Urinary bladder (tissue), 4 donors: Measurements from ENCODE around the gene PIK3R1. TPM values are rescaled to one million over a fixed set of nuclear protein-coding genes. Genes with fewer than 3 reads are reported as not detected.
"Not testable (repeated sequence)": the region's sequence is repeated elsewhere in the genome, so short reads cannot be mapped to it uniquely, and the experiment has no call there.

Experiments used
- DNase-seq: peaks from one replicate; pipeline ENCODE4 v3.0.0-alpha.2; 2015; ENCODE audit errors: extremely low spot score
- H3K27ac ChIP-seq: one replicate; pipeline ENCODE4 v1.5.1; 2013; ENCODE audit warnings: low read depth, mild to moderate bottlenecking, moderate library complexity
- H3K36me3 ChIP-seq: one replicate; pipeline ENCODE4 v1.6.1; 2013; ENCODE audit warnings: mild to moderate bottlenecking, moderate library complexity; ENCODE audit not compliant: insufficient read depth
- H3K4me1 ChIP-seq: one replicate; pipeline ENCODE4 v1.6.1; 2013; ENCODE audit warnings: mild to moderate bottlenecking, moderate library complexity; ENCODE audit not compliant: insufficient read depth
- H3K4me3 ChIP-seq: one replicate; pipeline ENCODE4 v1.5.1; 2013; ENCODE audit warnings: low read depth, low read length
- WGBS: extraction: QIAGEN DNeasy Blood & Tissue Kit; methylation state at CpG from one replicate; pipeline ENCODE4 v1.1.7; 2013; 5-methylcytosine and 5-hydroxymethylcytosine counted together
- polyA plus RNA-seq: library from polyadenylated mRNA; stranded (reverse); fragments of 200-250 nt; gene quantifications from one replicate; pipeline ENCODE4 v1.2.3, GENCODE V29; 2013
- total RNA-seq: library from RNA; depleted of rRNA; stranded (reverse); fragments of >200 nt; gene quantifications from one replicate; pipeline ENCODE4 v1.2.3, GENCODE V29; 2014
- donor health status: healthy with polysubstance abuse.
- donor health status: healthy.

PIK3R1 gene
- total and polyA plus RNA-seq, 2 donors, result 66.4 to 128 TPM

DNA sequence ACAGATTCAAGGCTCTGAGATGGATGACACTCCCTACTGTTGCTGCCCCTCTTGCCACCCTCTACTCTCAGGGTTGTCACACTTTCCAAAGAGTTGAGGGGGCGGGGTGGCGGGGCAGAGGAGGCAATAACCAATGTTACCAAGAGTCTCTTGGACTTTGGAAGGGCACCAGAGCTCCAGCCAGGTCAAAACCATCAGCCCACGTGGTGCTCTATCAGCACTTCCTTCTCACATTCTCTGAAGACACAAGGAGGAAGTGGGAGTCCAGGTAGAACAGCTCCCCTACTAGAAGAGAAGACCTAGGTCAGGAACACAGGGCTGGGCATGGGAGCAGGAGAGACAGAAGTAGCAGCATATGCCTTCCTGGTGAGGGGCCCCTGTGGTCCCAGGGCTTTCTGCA is 33.0 kb upstream of the PIK3R1 start:
- Histone ChIP-seq H3K27ac (no peak overlapping the region), H3K4me3 (no peak overlapping the region), H3K36me3 (no peaks in the 10 kb centered on the region), H3K4me1 (no peaks in the 10 kb centered on the region)
- no peak for DNase-seq
- 92% methylated on average over 3 of the region's 3 CpGs for WGBS

DNA sequence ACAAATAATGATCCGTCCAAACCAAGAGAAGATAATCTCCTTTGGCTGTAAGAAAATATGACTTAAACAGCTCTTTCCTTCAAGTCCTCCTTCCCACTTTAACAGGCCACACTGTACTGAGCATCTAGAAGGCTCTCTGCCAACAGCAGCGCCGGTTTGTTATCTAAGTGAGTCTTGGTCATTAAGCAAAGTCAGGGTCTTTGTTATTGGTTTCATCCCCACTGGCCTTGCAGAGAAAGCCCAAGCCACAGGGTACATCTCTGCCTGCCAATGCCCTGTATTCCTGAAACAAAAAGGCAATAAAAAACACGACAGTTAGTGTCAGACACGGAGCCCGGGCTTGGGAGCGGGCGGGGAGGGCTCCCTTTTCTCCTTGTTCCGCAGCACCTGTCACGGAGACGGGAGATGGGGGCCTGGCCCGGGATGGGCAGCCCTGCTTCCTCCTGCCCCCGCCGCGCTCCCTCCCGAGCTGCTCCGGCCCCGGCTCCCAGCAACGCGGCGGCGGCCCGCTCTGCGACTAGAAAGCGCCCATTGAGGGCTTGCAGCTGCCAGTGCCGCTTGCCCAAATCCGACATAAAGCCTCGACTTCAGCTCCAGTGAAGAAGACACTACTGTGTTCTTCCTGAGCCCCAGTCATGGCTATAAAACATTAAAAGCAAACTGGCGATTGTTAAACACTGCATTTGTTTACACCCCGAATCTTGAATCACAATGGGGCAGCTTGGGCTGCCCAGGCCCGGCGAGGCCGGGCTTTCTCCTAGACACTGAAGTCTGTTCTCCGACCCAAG is 28.1 kb upstream of the PIK3R1 start:
- no peak overlapping the region for H3K4me3 ChIP-seq
- H3K4me1 ChIP-seq, result no peaks in the 10 kb centered on the region
- H3K27ac ChIP-seq, result peak overlapping the region; percentile 68
- DNase-seq, result peak; percentile 23
- 23% methylated on average over 34 of the region's 34 CpGs for WGBS
- no peaks in the 10 kb centered on the region for H3K36me3 ChIP-seq

DNA sequence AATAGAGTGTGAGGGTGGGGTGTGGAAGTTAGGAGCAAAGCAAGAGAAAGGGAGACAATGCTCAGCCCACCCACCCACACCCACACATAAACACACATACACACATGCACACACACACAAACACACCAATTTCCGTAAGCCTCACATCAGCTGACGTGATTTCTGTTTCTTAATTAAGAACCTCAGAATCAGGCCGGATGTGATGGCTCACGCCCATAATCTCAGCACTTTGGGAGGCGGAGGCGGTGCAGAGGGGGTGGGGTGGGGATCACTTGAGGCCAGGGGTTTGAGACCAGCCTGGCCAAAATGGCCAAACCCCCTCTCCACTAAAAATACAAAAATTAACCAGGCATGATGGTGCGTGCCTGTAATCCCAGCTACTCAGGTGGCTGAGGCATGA is 26.4 kb upstream of the PIK3R1 start:
- Histone ChIP-seq H3K27ac (no peak overlapping the region), H3K4me1 (no peaks in the 10 kb centered on the region), H3K36me3 (no peaks in the 10 kb centered on the region), H3K4me3 (no peak overlapping the region)
- 94% methylated on average over 7 of the region's 7 CpGs for WGBS
- DNase-seq, result no peak

DNA sequence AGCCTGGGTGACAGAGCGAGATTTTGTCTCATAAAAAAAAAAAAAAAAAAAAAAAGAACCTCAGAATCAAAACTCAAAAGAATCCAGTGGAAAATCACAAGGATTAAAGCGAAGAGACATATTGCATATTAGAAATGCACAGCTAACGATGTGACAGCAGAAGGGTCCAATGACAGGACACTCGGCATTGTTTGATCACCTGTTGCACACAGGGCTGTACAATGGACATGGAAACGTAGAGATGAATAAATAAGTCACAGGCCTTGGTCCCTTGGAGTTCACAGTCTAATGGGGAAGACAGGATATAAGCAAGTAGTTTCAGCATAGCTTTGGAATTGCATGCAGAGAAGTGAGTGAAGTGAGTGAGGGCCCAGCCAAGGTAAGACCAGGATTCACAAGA is 25.9 kb upstream of the PIK3R1 start:
- DNase-seq, result no peak
- WGBS, result 93% methylated on average over 5 of the region's 5 CpGs
- H3K27ac ChIP-seq, result no peak overlapping the region

DNA sequence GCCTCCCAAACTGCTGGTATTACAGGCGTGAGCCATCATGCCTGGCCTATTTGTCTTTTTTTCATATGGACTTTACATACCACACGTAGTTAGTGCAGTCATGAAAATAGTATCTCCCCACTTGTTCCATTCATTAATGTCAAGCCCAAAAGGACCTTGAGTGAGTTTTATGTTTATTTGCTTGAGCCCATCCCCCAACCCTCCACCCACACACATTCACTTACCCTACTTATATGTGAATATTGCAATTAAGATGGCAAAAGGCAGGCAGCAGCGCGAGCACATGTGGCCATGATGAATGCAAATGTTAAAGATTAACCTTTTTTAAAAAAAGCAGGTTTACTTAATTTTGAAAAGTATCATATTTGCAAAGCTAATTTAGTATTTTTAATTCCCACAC is 24.9 kb upstream of the PIK3R1 start:
- Histone ChIP-seq H3K36me3 (no peaks in the 10 kb centered on the region), H3K4me1 (no peaks in the 10 kb centered on the region), H3K27ac (no peak overlapping the region), H3K4me3 (no peak overlapping the region)
- DNase-seq, result no peak
- 96% methylated on average over 4 of the region's 4 CpGs for WGBS

More for the DNA sequence above, 25.9 kb upstream of the PIK3R1 start:
- H3K4me3 ChIP-seq, result no peak overlapping the region
- no peaks in the 10 kb centered on the region for H3K36me3 ChIP-seq
- no peaks in the 10 kb centered on the region for H3K4me1 ChIP-seq

DNA sequence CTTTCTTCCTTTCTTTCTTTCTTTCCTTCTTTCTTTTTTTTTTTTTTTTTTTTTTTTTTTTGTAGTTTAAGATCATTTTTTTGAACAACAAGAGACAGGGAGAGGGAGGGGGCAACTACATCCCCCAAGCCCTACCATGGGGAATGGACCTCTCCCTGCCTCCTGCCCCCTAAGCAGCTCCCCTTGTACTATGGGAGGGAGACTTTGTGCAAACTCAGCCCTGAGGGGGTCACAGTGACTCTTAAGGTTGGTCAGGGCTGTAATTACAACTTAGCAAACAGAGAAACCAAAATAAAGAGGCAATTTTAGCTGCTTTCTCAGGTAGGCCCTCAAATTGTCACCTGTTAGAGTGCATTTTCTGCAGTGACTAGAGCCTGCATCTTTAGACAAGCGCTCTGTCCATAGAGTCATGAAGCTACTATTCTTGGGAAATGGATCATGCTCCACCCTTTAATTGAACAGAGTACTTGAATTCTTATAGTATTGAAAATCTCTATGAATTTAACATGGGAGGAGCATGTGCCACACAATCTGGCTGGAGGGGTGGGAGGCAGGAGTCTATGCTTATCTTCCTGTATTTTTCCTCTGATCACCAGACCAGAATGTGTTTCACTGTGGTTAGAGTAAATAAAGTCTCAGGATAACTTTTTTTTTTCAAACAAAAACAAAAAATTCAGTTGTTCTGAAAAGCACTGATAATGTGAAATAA is 24.3 kb upstream of the PIK3R1 start:
- 100% methylated on average over 1 of the region's 1 CpG for WGBS
- no peak overlapping the region for H3K27ac ChIP-seq
- no peaks in the 10 kb centered on the region for H3K36me3 ChIP-seq
- no peak for DNase-seq
- H3K4me3 ChIP-seq, result no peak overlapping the region
- H3K4me1 ChIP-seq, result no peaks in the 10 kb centered on the region

DNA sequence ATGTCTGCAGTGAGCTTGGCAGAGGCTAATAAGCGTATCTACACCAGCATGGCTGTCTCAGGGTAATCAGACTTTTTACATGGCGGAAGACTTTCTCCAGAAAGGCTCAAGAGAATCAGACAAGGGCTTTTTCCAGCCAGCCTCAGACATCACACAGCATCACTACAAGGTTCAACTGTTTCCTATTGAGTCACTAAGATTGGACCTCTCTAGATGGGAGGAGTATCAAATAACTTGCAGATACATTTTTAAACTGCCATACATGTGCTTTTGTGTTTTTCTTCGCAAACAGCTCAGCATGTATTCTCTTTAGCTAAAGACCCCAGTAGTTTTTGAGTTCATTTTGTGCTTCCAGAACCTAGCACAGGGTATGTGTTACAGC is 22.9 kb upstream of the PIK3R1 start:
- H3K4me1 ChIP-seq, result no peaks in the 10 kb centered on the region
- no peaks in the 10 kb centered on the region for H3K36me3 ChIP-seq
- no peak for DNase-seq
- WGBS, result 97% methylated on average over 3 of the region's 3 CpGs
- no peak overlapping the region for H3K4me3 ChIP-seq
- no peak overlapping the region for H3K27ac ChIP-seq

DNA sequence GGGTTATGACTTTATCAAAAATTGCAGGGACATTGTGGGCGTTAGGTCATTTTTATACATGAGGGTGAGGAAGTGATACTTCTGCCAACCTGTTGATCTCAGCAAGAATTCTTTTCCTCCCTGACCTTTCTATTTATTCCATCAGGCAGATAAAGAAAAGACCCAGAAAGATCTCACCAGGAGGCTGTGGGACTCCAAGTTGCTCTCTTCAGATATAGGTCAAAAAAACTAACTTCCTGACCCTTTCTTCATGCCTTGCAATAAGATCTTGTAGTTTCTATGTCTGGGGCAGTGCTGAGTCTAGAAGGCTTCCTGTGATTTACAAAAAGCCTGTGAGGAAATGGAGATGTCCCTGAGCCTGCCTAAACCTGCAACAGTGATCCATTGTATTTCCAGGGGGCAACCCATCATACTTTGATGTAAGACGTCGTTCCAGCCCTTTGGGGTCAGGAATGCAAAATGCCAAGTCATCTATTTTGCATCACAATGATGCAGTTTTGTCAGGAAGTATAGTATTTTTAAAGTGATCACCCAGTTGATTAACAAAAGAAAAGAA is 22.0 kb upstream of the PIK3R1 start:
- WGBS, result 58% methylated on average over 3 of the region's 3 CpGs
- H3K27ac ChIP-seq, result no peak overlapping the region
- DNase-seq, result no peak
- no peaks in the 10 kb centered on the region for H3K4me1 ChIP-seq
- H3K4me3 ChIP-seq, result no peak overlapping the region
- no peaks in the 10 kb centered on the region for H3K36me3 ChIP-seq

DNA sequence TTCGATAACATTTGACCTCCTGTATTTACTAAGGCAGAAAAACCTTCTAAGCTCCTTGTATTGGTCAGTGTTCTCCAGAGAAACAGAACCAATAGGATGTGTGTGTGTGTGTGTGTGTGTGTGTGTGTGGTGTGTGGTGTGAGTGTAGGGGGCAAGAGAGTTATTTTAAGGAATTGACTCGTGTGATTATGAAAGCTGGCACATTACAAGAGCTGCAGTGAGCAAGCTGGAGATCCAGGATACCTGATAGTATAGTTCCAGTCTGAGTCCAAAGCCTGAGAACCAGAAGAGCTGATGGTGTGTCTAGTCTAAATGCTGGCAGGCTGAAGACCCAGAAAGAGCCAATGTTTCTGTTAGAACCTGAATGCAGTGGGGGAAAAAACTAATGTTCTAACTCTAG is 21.2 kb upstream of the PIK3R1 start:
- Histone ChIP-seq H3K36me3 (no peaks in the 10 kb centered on the region), H3K27ac (no peak overlapping the region), H3K4me1 (no peaks in the 10 kb centered on the region), H3K4me3 (no peak overlapping the region)
- no peak for DNase-seq
- WGBS, result 67% methylated on average over 2 of the region's 2 CpGs

DNA sequence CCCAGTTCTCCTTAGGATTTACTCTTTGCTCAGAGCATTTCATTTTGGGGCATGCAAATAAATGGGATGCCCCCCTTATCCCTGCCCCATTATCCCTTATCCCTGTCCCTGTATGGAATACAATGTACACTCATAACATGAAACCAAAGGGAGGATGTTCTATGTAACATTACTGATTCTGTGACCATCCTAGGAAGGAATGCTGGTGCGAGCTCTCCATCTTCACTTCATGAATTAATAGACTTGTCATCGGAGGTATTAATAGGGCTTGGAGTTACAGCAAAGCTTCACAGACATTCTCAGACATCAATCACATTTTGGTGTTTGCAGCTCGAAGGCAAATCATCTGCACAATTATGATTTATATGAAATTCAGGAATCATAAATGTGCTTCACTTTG is 20.4 kb upstream of the PIK3R1 start:
- Histone ChIP-seq H3K4me3 (no peak overlapping the region), H3K27ac (no peak overlapping the region), H3K4me1 (no peaks in the 10 kb centered on the region), H3K36me3 (no peaks in the 10 kb centered on the region)
- 96% methylated on average over 3 of the region's 3 CpGs for WGBS
- DNase-seq, result no peak

DNA sequence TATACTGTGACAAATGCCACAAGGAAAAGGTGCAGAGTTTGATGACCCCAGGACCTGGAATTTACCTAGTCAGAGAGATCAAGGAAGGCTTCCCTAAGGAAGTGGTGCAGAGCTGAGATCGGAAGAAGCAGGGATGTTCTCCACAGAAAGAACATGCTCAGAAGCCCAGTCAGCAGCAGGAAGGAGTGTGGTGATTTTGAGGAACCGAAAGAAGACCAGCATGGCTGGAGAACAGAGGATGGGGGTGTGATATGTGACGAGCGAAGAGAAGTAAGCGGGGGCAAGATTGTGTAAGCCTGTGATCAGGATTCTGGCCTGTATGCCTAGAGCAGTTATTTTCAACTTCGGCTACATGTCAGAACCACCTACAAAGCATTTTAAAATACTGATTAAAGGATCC is 18.7 kb upstream of the PIK3R1 start:
- Histone ChIP-seq H3K27ac (no peak overlapping the region), H3K4me3 (no peak overlapping the region), H3K36me3 (no peaks in the 10 kb centered on the region), H3K4me1 (no peaks in the 10 kb centered on the region)
- no peak for DNase-seq
- 95% methylated on average over 6 of the region's 6 CpGs for WGBS

DNA sequence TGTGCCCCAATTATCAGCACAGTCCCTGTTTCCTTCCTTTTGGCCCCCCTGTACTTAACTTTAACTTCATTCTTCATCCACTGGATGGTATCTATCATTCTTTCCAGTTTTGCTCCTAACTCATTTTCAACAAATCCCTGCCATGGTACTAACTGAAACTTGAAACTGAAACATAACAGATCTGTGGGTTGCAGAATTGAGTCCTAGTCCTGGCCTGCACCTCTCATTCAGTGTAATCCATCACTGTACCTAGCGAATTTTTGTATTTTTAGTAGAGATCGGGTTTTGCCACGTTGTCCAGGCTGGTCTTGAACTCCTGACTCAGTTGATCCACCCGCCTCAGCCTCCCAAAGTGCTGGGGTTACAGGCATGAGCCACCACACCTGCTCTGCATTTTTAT is 15.3 kb upstream of the PIK3R1 start:
- Histone ChIP-seq H3K27ac (no peak overlapping the region), H3K36me3 (no peaks in the 10 kb centered on the region), H3K4me3 (no peak overlapping the region), H3K4me1 (no peaks in the 10 kb centered on the region)
- no peak for DNase-seq
- WGBS, result 94% methylated on average over 4 of the region's 4 CpGs

DNA sequence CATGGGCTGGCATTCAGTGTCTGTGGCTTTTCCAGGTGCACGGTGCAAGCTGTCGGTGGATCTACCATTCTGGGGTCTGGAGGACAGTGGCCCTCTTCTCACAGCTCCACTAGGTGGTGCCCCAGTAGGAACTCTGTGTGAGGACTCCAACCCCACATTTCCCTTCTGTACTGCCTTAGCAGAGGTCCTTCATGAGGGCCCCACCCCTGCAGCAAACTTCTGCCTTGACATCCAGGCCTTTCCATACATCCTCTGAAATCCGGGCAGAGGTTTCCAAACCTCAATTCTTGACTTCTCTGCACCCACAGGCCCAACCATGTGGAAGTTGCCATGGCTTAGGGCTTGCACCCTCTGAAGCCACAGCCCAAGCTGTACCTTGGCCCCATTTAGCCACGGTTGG is 4.9 kb upstream of the PIK3R1 start:
- H3K4me3 ChIP-seq, DNase-seq, H3K36me3 ChIP-seq, H3K4me1 ChIP-seq, H3K27ac ChIP-seq: not testable (repeated sequence)
- 96% methylated on average over 4 of the region's 4 CpGs for WGBS
